Measurements from ENCODE around the gene ZNF609.

ZNF609 gene

GRCh38 chr15:64656508-64656907 lies 196.1 kb downstream of the ZNF609 start:
- no peak overlapping the region for H3K27ac ChIP-seq (ENCODE audit: low read depth, low read length)
- no peaks in the 10 kb centered on the region for H3K27me3 ChIP-seq (ENCODE audit: control insufficient read depth, insufficient read depth, low read length)
- no peak overlapping the region for H3K4me3 ChIP-seq (ENCODE audit: low read depth, low read length)
- H3K36me3 ChIP-seq (ENCODE audit: control insufficient read depth, insufficient read depth, low read length): peaks cover 2% of the 10 kb centered on the region; the same call in 1 of the 2 replicates
- H3K9me3 ChIP-seq (ENCODE audit: control insufficient read depth, insufficient read depth, low read length): no peaks in the 10 kb centered on the region
- no peak overlapping the region for H3K9ac ChIP-seq (ENCODE audit: low read depth, low read length)
- H3K4me1 ChIP-seq (ENCODE audit: control insufficient read depth, insufficient read depth, low read length): peaks cover 6% of the 10 kb centered on the region

- Histone ChIP-seq H3K27me3 (ENCODE audit: control insufficient read depth, insufficient read depth, low read length) (no peaks in the 10 kb centered on the region), H3K9ac (ENCODE audit: low read depth, low read length) (no peak overlapping the region), H3K4me1 (ENCODE audit: control insufficient read depth, insufficient read depth, low read length) (peaks cover 16% of the 10 kb centered on the region), H3K4me3 (ENCODE audit: low read depth, low read length) (no peak overlapping the region), H3K9me3 (ENCODE audit: control insufficient read depth, insufficient read depth, low read length) (no peaks in the 10 kb centered on the region), H3K27ac (ENCODE audit: low read depth, low read length) (no peak overlapping the region), H3K36me3 (ENCODE audit: control insufficient read depth, insufficient read depth, low read length) (peaks cover 2% of the 10 kb centered on the region; the same call in 1 of the 2 replicates)
Observed at GRCh38 chr15:64665179-64665578, 204.8 kb downstream of the ZNF609 start.

- H3K4me1 ChIP-seq (ENCODE audit: control insufficient read depth, insufficient read depth, low read length): peaks cover 16% of the 10 kb centered on the region
- H3K9me3 ChIP-seq (ENCODE audit: control insufficient read depth, insufficient read depth, low read length): no peaks in the 10 kb centered on the region
Observed at GRCh38 chr15:64667736-64668161, 207.4 kb downstream of the ZNF609 start.

DNA sequence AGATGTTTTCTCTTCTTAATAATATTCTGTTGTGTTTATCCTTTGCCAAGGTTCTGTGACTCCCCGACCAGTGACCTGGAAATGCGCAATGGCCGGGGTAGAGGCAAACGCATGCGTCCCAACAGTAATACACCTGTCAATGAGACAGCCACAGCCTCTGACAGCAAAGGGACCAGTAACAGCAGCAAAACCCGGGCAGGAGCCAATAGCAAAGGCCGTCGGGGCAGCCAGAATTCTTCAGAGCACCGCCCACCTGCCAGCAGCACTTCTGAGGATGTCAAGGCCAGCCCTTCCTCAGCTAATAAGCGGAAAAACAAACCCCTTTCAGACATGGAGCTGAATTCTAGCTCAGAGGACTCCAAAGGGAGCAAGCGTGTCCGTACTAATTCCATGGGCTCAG lies 213.5 kb downstream of the ZNF609 start:
- no peaks in the 10 kb centered on the region for H3K27me3 ChIP-seq (ENCODE audit: control insufficient read depth, insufficient read depth, low read length)
- H3K4me1 ChIP-seq (ENCODE audit: control insufficient read depth, insufficient read depth, low read length): no peaks in the 10 kb centered on the region
- H3K9me3 ChIP-seq (ENCODE audit: control insufficient read depth, insufficient read depth, low read length): no peaks in the 10 kb centered on the region
- no peak overlapping the region for H3K27ac ChIP-seq (ENCODE audit: low read depth, low read length)
- H3K36me3 ChIP-seq (ENCODE audit: control insufficient read depth, insufficient read depth, low read length): peaks cover 47% of the 10 kb centered on the region
- no peak overlapping the region for H3K4me3 ChIP-seq (ENCODE audit: low read depth, low read length)
- H3K9ac ChIP-seq (ENCODE audit: low read depth, low read length): no peak overlapping the region

More at GRCh38 chr15:64667736-64668161, 207.4 kb downstream of the ZNF609 start:
- no peak overlapping the region for H3K4me3 ChIP-seq (ENCODE audit: low read depth, low read length)
- H3K36me3 ChIP-seq (ENCODE audit: control insufficient read depth, insufficient read depth, low read length): peaks cover 4% of the 10 kb centered on the region; the same call in 1 of the 2 replicates
- H3K27me3 ChIP-seq (ENCODE audit: control insufficient read depth, insufficient read depth, low read length): no peaks in the 10 kb centered on the region
- H3K9ac ChIP-seq (ENCODE audit: low read depth, low read length): no peak overlapping the region
- peak overlapping the region; percentile 85 for H3K27ac ChIP-seq (ENCODE audit: low read depth, low read length)

GRCh38 chr15:64678126-64678819 lies 217.9 kb downstream of the ZNF609 start:
- Histone ChIP-seq H3K9ac (ENCODE audit: low read depth, low read length) (no peak overlapping the region), H3K9me3 (ENCODE audit: control insufficient read depth, insufficient read depth, low read length) (no peaks in the 10 kb centered on the region), H3K36me3 (ENCODE audit: control insufficient read depth, insufficient read depth, low read length) (peaks cover 86% of the 10 kb centered on the region), H3K27me3 (ENCODE audit: control insufficient read depth, insufficient read depth, low read length) (no peaks in the 10 kb centered on the region), H3K27ac (ENCODE audit: low read depth, low read length) (no peak overlapping the region), H3K4me3 (ENCODE audit: low read depth, low read length) (no peak overlapping the region), H3K4me1 (ENCODE audit: control insufficient read depth, insufficient read depth, low read length) (no peaks in the 10 kb centered on the region)

GRCh38 chr15:64680097-64680496 lies 219.7 kb downstream of the ZNF609 start:
- Histone ChIP-seq H3K36me3 (ENCODE audit: control insufficient read depth, insufficient read depth, low read length) (peaks cover 85% of the 10 kb centered on the region), H3K27me3 (ENCODE audit: control insufficient read depth, insufficient read depth, low read length) (no peaks in the 10 kb centered on the region)

GRCh38 chr15:64681424-64682024 lies 221.1 kb downstream of the ZNF609 start:
- no peaks in the 10 kb centered on the region for H3K9me3 ChIP-seq (ENCODE audit: control insufficient read depth, insufficient read depth, low read length)
- peaks cover 9% of the 10 kb centered on the region; the same call in 1 of the 2 replicates for H3K4me1 ChIP-seq (ENCODE audit: control insufficient read depth, insufficient read depth, low read length)
- no peak overlapping the region for H3K9ac ChIP-seq (ENCODE audit: low read depth, low read length)
- H3K36me3 ChIP-seq (ENCODE audit: control insufficient read depth, insufficient read depth, low read length): peaks cover 78% of the 10 kb centered on the region
- H3K27me3 ChIP-seq (ENCODE audit: control insufficient read depth, insufficient read depth, low read length): no peaks in the 10 kb centered on the region
- H3K27ac ChIP-seq (ENCODE audit: low read depth, low read length): no peak overlapping the region
- no peak overlapping the region for H3K4me3 ChIP-seq (ENCODE audit: low read depth, low read length)

More at GRCh38 chr15:64680097-64680496, 219.7 kb downstream of the ZNF609 start:
- Histone ChIP-seq H3K9me3 (ENCODE audit: control insufficient read depth, insufficient read depth, low read length) (no peaks in the 10 kb centered on the region), H3K9ac (ENCODE audit: low read depth, low read length) (no peak overlapping the region), H3K4me3 (ENCODE audit: low read depth, low read length) (no peak overlapping the region), H3K27ac (ENCODE audit: low read depth, low read length) (no peak overlapping the region), H3K4me1 (ENCODE audit: control insufficient read depth, insufficient read depth, low read length) (peaks cover under 1% of the 10 kb centered on the region; the same call in 1 of the 2 replicates)

GRCh38 chr15:64682255-64682654 lies 221.9 kb downstream of the ZNF609 start:
- Histone ChIP-seq H3K9me3 (ENCODE audit: control insufficient read depth, insufficient read depth, low read length) (no peaks in the 10 kb centered on the region), H3K4me3 (ENCODE audit: low read depth, low read length) (no peak overlapping the region), H3K27me3 (ENCODE audit: control insufficient read depth, insufficient read depth, low read length) (no peaks in the 10 kb centered on the region), H3K27ac (ENCODE audit: low read depth, low read length) (no peak overlapping the region), H3K9ac (ENCODE audit: low read depth, low read length) (no peak overlapping the region), H3K36me3 (ENCODE audit: control insufficient read depth, insufficient read depth, low read length) (peaks cover 83% of the 10 kb centered on the region), H3K4me1 (ENCODE audit: control insufficient read depth, insufficient read depth, low read length) (peaks cover 12% of the 10 kb centered on the region; the same call in 1 of the 2 replicates)

DNA sequence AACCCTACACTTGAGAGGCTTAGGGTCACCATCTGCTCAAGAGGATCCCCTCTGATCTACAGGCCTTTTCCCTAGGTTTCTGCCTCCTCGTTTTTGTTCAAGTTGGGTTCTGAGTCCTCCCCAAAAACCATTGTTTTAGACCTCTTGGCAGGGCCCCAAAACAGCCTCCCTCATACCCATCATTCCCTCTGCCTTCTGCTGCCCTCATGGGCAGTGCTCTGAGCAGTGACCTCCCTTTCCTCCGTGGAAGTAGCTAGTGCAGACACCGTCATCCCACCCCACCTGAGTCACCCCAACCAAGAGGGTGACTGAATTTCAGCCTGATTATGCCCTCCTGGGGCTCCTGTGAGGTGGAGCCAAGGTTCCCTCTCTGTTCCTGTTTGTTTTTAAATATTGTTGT lies 223.0 kb downstream of the ZNF609 start:
- H3K36me3 ChIP-seq (ENCODE audit: control insufficient read depth, insufficient read depth, low read length): peaks cover 83% of the 10 kb centered on the region
- H3K4me1 ChIP-seq (ENCODE audit: control insufficient read depth, insufficient read depth, low read length): peaks cover 16% of the 10 kb centered on the region; the same call in 1 of the 2 replicates
- no peaks in the 10 kb centered on the region for H3K27me3 ChIP-seq (ENCODE audit: control insufficient read depth, insufficient read depth, low read length)
- H3K9ac ChIP-seq (ENCODE audit: low read depth, low read length): no peak overlapping the region
- H3K9me3 ChIP-seq (ENCODE audit: control insufficient read depth, insufficient read depth, low read length): no peaks in the 10 kb centered on the region
- H3K27ac ChIP-seq (ENCODE audit: low read depth, low read length): no peak overlapping the region
- no peak overlapping the region for H3K4me3 ChIP-seq (ENCODE audit: low read depth, low read length)

- Histone ChIP-seq H3K4me1 (ENCODE audit: control insufficient read depth, insufficient read depth, low read length) (peaks cover 22% of the 10 kb centered on the region; the same call in 1 of the 2 replicates), H3K27ac (ENCODE audit: low read depth, low read length) (peak overlapping the region; percentile 78), H3K9me3 (ENCODE audit: control insufficient read depth, insufficient read depth, low read length) (no peaks in the 10 kb centered on the region), H3K9ac (ENCODE audit: low read depth, low read length) (no peak overlapping the region; the same call in 1 of the 2 replicates), H3K4me3 (ENCODE audit: low read depth, low read length) (no peak overlapping the region), H3K36me3 (ENCODE audit: control insufficient read depth, insufficient read depth, low read length) (peaks cover 80% of the 10 kb centered on the region), H3K27me3 (ENCODE audit: control insufficient read depth, insufficient read depth, low read length) (no peaks in the 10 kb centered on the region)
Observed at GRCh38 chr15:64685230-64685888, 225.0 kb downstream of the ZNF609 start.

Data from HUES48 (cell line).